Adipose tissue (tissue), 3 donors: Measurements from ENCODE around the gene CUEDC1. TPM values are rescaled to one million over a fixed set of nuclear protein-coding genes. Genes with fewer than 3 reads are reported as not detected.

Experiments used
- H3K27ac ChIP-seq: one replicate; pipeline ENCODE4 v1.5.1; 2013; ENCODE audit warnings: low read depth, low read length
- WGBS, 3 donors: extraction: QIAGEN DNeasy Blood & Tissue Kit; methylation state at CpG; one replicate each; pipeline ENCODE4 v1.1.7; 2013; 5-methylcytosine and 5-hydroxymethylcytosine counted together
- polyA plus RNA-seq, 3 donors: library from polyadenylated mRNA; stranded (reverse); fragments of 200-250 nt; gene quantifications; one replicate each; pipeline ENCODE4 v1.2.3, GENCODE V29; 2013
- donor health status: healthy with polysubstance abuse.
- donor health status: Bipolar disorder and iron deficiency.
- donor health status: healthy.

Gene CUEDC1
- polyA plus RNA-seq, 3 donors: 14.6 to 46.2 (median 23.0) TPM

- WGBS, 3 donors: 34 to 43% (median 35%) methylated on average over 6 of the region's 6 CpGs
- peak overlapping the region; percentile 30 for H3K27ac ChIP-seq
These were observed 62.9 kb downstream of the CUEDC1 start for GRCh38 chr17:57892146-57892819.

GRCh38 chr17:57890857-57891232 lies 64.4 kb downstream of the CUEDC1 start:
- H3K27ac ChIP-seq: no peak overlapping the region
- WGBS, 3 donors: 60 to 81% (median 76%) methylated on average over 4 of the region's 4 CpGs

DNA sequence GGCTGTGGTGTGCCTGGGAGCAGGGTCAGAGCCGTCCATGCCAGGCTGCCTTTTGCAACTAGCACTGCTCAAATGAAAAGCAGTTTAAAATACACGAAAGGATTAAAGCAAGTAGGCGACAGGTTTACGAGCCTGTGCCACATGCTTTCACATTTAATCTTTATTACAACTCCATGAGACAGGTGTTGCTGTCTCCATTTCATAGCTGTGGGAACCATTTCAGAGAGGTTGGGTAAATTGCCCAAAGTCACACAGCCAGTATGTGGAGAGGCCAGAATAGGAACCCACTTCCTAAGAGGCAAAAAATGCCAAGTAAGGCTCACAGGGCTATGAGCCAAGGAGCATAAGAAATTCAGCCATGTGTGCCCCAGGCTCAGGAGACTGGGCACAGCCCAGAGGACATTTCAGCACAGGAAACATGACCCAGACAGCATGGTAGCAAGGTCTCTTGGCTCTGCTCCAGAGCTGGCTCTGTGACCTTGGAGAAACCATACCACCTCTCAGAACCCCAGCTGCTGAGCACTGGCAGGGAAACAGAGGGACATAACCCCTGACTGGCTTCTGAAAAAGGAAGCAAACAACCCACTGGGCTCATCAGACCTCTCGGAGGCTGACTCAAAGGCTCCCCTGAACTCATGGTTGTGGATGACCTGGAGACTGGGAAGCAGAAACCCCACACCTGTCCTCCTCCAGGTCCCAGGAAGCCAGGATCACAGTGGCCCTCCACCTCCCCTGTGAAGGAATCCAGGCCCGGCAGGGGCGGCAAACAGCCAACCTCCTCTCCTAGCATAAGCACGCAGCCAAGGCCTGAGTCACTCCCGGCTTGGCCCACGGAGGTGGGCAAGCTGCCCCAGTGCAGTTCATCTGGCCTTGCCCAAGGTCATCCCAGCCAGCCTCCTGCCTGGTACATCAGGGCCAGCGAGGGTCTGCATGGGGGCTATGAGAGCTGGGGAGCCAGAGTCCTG lies 65.0 kb downstream of the CUEDC1 start:
- 23 to 68% (median 63%) methylated on average over 11 of the region's 11 CpGs for WGBS, 3 donors

GRCh38 chr17:57889252-57889651 lies 66.0 kb downstream of the CUEDC1 start:
- H3K27ac ChIP-seq: no peak overlapping the region
- 91 to 97% (median 94%) methylated on average over 2 of the region's 2 CpGs for WGBS, 3 donors

More for the DNA sequence above, 65.0 kb downstream of the CUEDC1 start:
- H3K27ac ChIP-seq: no peak overlapping the region

DNA sequence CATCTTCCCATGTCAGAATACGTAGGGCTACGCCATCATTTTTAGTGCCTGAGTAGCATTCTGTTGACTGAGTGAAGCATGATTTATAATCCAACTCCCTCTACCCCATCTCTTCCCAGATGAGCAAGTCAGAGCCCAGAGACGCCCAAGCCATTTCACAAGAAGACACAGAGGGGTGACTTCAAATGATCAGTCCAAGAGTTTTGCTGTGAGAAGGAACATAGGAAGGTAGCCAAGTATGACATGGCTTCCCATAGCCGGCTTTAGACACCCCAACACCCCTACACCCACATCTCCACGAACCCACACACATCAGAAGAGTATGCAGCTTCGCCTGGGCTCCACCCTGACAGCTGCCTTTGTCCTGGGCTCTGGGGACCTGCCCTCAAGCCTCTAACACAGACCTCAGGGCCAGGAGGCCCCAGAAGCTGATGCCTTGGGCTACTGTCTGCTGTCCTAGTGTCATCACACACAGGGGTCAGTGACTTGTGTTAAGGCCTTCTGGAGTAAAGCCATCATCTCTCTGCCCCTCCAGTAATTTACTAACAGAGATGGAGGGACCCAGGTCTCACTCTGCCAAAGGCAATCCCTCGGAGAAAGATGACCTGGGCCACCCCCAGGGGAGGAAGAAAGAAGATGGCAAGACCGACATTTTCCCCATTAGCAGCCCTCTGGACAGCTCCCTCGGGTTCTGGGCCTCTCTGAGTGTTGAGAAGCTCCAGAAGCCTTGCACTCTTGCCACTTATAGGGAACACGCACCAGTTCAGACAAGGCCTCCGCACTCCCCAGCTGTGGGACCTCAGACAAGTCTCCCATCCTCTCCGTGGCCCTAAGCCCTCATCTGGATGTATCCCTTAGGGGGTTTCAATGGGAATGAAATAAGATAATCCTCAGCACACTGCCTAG lies 66.6 kb downstream of the CUEDC1 start:
- WGBS, 3 donors: 75 to 84% (median 77%) methylated on average over 12 of the region's 12 CpGs

DNA sequence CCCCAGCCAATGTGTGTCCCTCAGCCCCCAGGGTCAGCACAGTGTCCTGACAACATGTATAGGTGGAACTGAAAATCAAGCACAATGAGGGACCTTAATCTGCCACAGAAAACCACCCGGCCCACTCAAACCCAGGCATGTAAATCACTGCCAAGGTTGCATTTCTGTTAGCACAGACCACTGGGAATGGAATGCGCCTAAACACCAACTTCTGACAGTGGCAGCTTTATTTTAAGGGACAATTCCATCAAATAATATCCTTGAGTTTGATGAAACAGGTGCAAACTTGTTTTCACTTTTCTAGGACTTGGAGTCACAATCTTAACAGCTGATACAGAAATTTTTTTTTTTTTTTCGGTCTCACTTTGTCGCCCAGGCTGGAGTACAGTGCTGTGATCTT lies 68.1 kb downstream of the CUEDC1 start:
- no peak overlapping the region for H3K27ac ChIP-seq
- 85 to 96% (median 96%) methylated on average over 4 of the region's 4 CpGs for WGBS, 3 donors

More for the DNA sequence above, 66.6 kb downstream of the CUEDC1 start:
- H3K27ac ChIP-seq: no peak overlapping the region

GRCh38 chr17:57886020-57886419 lies 69.2 kb downstream of the CUEDC1 start:
- H3K27ac ChIP-seq: no peak overlapping the region
- 90 to 95% (median 93%) methylated on average over 4 of the region's 4 CpGs for WGBS, 3 donors

- H3K27ac ChIP-seq: no peak overlapping the region
- WGBS, 3 donors: 92 to 94% (median 93%) methylated on average over 60 to 67 of the region's 67 CpGs
These were observed 69.9 kb downstream of the CUEDC1 start for GRCh38 chr17:57885148-57885915.

GRCh38 chr17:57881783-57882351 lies 73.3 kb downstream of the CUEDC1 start:
- WGBS, 3 donors: 53 to 67% (median 61%) methylated on average over 9 of the region's 9 CpGs
- no peak overlapping the region for H3K27ac ChIP-seq

DNA sequence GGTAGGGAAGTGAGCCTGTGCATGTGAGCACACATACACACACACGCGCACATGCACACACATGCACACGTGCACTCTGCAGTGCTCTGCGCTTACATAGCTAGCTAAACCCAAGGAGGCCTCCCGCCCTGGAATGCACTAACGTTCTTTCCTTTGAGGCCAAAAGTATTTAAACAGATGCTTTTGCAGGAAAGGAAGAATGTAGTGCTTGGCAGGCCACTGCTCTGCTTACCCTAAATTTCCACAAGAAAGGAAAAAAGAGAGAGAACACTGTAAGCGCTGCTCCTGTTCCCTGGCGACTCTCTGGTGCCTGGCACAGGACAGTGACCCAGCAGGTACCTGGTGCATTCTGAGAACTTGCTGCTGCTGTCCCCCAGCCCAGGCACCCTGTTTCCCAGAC lies 74.1 kb downstream of the CUEDC1 start:
- 39 to 78% (median 55%) methylated on average over 8 of the region's 8 CpGs for WGBS, 3 donors
- H3K27ac ChIP-seq: no peak overlapping the region

GRCh38 chr17:57880086-57880456 lies 75.1 kb downstream of the CUEDC1 start:
- WGBS, 3 donors: 78 to 93% (median 92%) methylated on average over 8 of the region's 8 CpGs
- no peak overlapping the region for H3K27ac ChIP-seq

- 67 to 84% (median 84%) methylated on average over 12 of the region's 12 CpGs for whole genome bisulfite sequencing, 3 donors
- H3K27ac ChIP-seq: no peak overlapping the region
These were observed 75.7 kb downstream of the CUEDC1 start for GRCh38 chr17:57879437-57880085.

DNA sequence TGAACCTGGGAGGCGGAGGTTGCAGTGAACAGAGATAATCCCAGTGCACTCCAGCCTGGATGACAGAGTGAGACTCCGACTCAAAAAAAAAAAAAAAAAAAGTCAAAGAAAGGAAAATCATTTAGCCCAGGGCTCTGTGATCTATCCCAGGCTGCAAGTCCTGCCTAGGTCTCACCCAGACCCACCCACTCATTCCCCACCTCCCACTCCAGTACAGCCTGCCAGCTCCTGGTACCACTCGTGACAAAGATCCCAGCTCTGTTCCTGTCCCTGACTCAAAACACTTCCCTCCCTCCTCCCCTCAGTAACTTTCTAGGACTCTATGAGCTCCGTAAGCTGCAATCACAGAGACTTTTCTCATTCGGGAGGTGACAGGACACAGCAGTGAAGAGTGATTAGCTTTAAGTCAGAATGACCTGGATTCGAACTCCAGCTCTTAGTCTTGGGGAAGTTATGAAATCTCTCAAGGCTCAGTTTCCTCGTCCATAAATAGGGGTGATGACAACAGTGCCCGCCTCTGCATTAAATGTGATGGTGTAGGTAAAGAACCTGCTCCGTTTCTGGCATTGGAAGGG lies 77.3 kb downstream of the CUEDC1 start:
- 74 to 82% (median 80%) methylated on average over 8 to 9 of the region's 9 CpGs for WGBS, 3 donors
- H3K27ac ChIP-seq: no peak overlapping the region

DNA sequence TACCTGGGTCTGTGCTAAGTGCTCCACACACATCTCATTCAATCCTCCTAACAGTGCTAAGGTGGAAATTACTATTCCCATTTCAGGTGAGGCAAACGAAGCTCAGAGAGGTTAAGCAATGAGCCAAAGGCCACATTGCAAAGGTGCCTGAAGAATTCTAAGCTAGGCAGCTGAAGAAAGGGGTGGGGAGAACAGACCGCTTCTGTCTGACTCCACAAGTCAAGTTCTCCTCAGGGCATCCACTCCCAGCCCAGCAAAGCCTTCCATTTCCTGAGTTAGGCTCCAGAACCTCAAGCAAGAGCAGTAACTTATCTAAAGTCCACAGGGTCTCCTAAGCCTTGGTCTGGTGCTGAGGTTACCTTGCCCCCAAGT lies 78.4 kb downstream of the CUEDC1 start:
- no peak overlapping the region for H3K27ac ChIP-seq
- WGBS, 3 donors: 73 to 84% (median 80%) methylated on average over 2 of the region's 2 CpGs

- no peak overlapping the region for H3K27ac ChIP-seq
- WGBS, 3 donors: 81 to 87% (median 83%) methylated on average over 15 of the region's 15 CpGs
These were observed 79.0 kb downstream of the CUEDC1 start for GRCh38 chr17:57876023-57876865.
